AG09319 (cell line): ENCODE data around the gene CSF2.

Experiments used
- DNase-seq: peaks from one replicate; pipeline ENCODE4 v3.0.0-alpha.2; 2010; ENCODE audit warnings: low read depth; ENCODE audit errors: extremely low read depth
- TF ChIP-seq, protein P1 (sequence below): IDR thresholded peaks from 2 replicates; pipeline ENCODE4 v1.5.1; 2011; ENCODE audit warnings: low read depth, mild to moderate bottlenecking, inconsistent platforms, low read length, moderate library complexity

CSF2 gene

GRCh38 chr5:132030610-132031009 is 43.0 kb upstream of the CSF2 start:
- DNase-seq: no peak
- TF ChIP-seq, protein P1, sequence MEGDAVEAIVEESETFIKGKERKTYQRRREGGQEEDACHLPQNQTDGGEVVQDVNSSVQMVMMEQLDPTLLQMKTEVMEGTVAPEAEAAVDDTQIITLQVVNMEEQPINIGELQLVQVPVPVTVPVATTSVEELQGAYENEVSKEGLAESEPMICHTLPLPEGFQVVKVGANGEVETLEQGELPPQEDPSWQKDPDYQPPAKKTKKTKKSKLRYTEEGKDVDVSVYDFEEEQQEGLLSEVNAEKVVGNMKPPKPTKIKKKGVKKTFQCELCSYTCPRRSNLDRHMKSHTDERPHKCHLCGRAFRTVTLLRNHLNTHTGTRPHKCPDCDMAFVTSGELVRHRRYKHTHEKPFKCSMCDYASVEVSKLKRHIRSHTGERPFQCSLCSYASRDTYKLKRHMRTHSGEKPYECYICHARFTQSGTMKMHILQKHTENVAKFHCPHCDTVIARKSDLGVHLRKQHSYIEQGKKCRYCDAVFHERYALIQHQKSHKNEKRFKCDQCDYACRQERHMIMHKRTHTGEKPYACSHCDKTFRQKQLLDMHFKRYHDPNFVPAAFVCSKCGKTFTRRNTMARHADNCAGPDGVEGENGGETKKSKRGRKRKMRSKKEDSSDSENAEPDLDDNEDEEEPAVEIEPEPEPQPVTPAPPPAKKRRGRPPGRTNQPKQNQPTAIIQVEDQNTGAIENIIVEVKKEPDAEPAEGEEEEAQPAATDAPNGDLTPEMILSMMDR: no peak

DNA sequence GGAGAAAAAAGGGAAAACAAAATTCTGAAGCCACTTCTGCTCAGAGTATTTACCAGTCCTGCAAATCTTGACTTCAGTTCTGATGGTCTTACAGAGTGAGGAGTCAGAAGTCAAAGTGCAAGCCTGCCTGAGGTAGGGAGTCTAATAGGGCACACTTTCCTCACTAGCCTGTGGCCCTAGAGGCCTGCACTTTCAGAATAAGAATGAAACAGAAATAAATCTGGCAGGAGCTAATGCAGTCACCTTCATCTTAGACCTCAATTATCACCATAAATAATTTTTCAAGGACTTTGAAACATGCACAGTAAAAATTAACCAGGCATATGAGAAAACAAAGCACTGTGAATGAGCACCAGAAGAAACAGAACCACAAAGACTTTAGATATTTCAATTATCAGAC is 41.4 kb upstream of the CSF2 start:
- no peak for DNase-seq
- TF ChIP-seq, protein P1: no peak

- DNase-seq: no peak
- TF ChIP-seq, protein P1: no peak
Observed at GRCh38 chr5:132033122-132033521, 40.5 kb upstream of the CSF2 start.

DNA sequence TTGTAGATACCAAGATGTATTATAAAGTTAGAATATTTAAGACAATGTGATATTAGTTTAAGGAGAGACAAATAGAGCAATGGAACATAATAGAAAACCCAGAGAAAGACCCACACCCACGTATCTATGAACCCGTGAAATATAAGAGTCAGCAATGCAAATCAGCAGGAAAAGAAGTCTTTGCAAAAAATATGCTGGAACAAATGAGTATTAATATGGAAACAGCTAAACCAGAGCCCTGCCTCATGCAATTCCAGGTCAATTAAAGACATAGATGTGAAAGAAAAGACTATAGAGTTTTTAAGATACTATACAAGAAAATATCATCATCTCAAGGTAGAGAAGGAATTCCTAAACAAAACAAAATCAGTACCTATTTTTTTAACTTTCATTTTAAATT is 36.2 kb upstream of the CSF2 start:
- DNase-seq: no peak
- TF ChIP-seq, protein P1: no peak

DNA sequence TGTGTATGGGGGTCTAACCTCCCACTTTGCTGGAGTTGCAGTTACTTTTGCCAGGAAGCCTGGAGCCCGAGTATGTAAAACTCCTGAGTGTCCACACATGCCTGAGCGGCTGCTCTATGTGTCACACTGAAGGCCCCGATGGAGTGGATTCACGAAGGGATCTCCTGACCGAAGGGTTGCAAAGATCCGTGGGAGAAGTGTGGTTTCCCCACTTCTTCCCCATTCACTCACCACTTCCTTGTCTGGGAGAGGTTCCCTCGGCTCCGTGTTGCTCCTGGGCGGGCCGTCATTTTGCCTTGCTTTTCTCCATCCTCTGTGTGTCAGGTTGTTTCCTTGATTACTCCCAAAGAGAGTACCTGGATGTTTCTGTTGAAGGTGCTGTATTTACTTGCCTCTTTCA is 29.4 kb upstream of the CSF2 start:
- TF ChIP-seq, protein P1: no peak

GRCh38 chr5:132046880-132047299 is 26.7 kb upstream of the CSF2 start:
- no peak for DNase-seq
- TF ChIP-seq, protein P1: no peak

More for the DNA sequence above, 29.4 kb upstream of the CSF2 start:
- DNase-seq: no peak

DNA sequence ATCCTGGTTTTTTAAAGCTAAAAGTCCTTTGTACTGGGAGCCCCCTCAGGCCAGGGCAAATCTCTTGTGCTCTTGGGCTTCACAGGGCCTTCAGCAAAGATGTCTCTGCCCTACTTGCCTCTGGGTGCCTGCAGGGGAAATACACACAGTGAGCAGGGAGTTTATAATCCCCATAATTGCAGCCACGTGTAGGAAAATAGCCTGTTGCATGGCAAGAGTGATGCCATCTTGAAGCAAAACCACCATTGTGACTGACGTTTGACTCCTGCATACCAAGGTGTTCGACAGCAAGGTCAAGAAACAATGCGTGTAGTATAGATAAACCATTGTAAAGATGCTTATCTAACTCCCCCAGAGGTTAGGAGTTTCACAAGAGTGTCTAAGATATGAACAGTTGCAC is 24.5 kb upstream of the CSF2 start:
- no peak for DNase-seq
- TF ChIP-seq, protein P1: no peak
